ENCODE data around the gene ARAP3. TPM values are rescaled to one million over a fixed set of nuclear protein-coding genes. Genes with fewer than 3 reads are reported as not detected.
"Not testable (repeated sequence)": the region's sequence is repeated elsewhere in the genome, so short reads cannot be mapped to it uniquely, and the experiment has no call there.

The ARAP3 gene
- total and polyA plus RNA-seq, 2 donors (not counting 3 experiments of a cell fraction or from before 2014, with no cell fraction given) = 60.6 to 136 TPM

DNA sequence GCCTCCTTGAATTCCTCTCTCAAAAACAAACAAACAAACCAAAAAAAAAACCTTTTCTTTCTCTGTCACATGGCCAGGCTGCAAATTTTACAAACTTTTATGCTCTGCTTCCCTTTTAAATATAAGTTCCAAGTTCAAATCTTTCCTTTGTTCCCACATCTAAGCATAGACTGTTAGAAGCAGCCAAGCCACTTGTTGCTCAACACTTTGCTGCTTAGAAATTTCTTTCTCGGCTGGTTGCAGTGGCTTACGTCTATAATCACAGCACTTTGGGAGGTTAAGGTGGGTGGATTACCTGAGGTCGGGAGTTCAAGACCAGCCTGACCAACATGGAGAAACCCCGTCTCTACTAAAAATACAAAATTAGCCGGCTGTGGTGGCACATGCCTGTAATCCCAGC is 43.1 kb upstream of the ARAP3 start:
- H3K9me3 ChIP-seq (replicated peaks; ENCODE audit: control insufficient read depth, insufficient read depth, low read length); H3K4me1 ChIP-seq (ENCODE audit: control insufficient read depth, extremely low read depth, insufficient read depth, low read length); H4K20me1 ChIP-seq (replicated peaks; ENCODE audit: control insufficient read depth, extremely low read depth, insufficient read depth, low read length); H3K36me3 ChIP-seq (ENCODE audit: control insufficient read depth in 2 of 2, extremely low read depth in 1 of 2, insufficient read depth in 2 of 2, low read length in 2 of 2); H3K27ac ChIP-seq (ENCODE audit: insufficient read depth, low read depth, low read length); H3K4me2 ChIP-seq (ENCODE audit: insufficient read depth, low read length); H3K4me3 ChIP-seq (replicated peaks in 1 of 3; ENCODE audit: insufficient read depth in 1 of 3, low read depth in 1 of 3, low read length in 3 of 3); DNase-seq (ENCODE audit: low read depth, low spot score); POLR2A ChIA-PET; FAIRE-seq; H3K79me2 ChIP-seq (ENCODE audit: control insufficient read depth, insufficient read depth, low read length); H3K9ac ChIP-seq (replicated peaks; ENCODE audit: extremely low read depth, insufficient read depth, low read length); H3K9me1 ChIP-seq (replicated peaks; ENCODE audit: control insufficient read depth, extremely low read depth, insufficient read depth, low read length); intact Hi-C loops (cut with micrococcal nuclease); BruUV-seq (replicated peaks); H2AFZ ChIP-seq (ENCODE audit: low read depth, low read length): not testable (repeated sequence)
- dilution Hi-C loops (cut with MboI; ENCODE audit: extremely low pct_ligation_motif_present, low sequenced_read_pairs) = loop anchor here (25.0 kb wide), 1 partner anchor 162 kb away; the partner anchor contains the start of gene PCDH1
- peaks cover 3 to 10% of the 10 kb centered on the region in 2 experiments for H3K27me3 ChIP-seq (ENCODE audit: control insufficient read depth in 2 of 2, insufficient read depth in 2 of 2, low read length in 2 of 2)
- CTCF ChIA-PET = interaction anchor here (1.1 to 1.5 kb wide), 2 partner anchors 23 to 32 kb away, joined by 3 to 4 read pairs; no protein-coding TSS in a partner anchor

DNA sequence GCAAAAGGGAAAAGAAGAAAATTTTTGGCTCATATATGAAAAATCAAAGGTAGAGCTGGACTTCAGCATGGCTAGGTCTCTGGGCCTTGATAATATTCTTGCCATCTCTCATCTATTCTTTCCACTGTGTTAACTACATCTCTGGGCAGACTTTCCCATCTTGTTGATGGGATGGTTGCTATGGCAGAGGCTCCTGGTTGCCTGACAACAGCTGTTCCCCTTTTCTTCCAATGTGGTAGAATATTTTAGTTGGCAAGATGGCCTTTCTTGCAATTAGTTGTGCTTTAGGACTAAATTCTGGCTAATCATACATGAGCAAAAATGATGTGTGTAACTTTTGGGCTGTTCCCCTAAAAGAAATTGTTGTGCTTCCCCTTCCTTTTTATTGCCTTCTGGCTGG is 40.2 kb upstream of the ARAP3 start:
- Histone ChIP-seq H2AFZ (ENCODE audit: low read depth, low read length) (no peak overlapping the region), H3K4me2 (ENCODE audit: insufficient read depth, low read length) (no peak overlapping the region), H3K9ac (replicated peaks; ENCODE audit: extremely low read depth, insufficient read depth, low read length) (no peak overlapping the region), H3K4me3 (replicated peaks in 1 of 3; ENCODE audit: insufficient read depth in 1 of 3, low read depth in 1 of 3, low read length in 3 of 3) (no peak overlapping the region), H4K20me1 (replicated peaks; ENCODE audit: control insufficient read depth, extremely low read depth, insufficient read depth, low read length) (no peaks in the 10 kb centered on the region), H3K4me1 (ENCODE audit: control insufficient read depth, extremely low read depth, insufficient read depth, low read length) (no peaks in the 10 kb centered on the region), H3K79me2 (ENCODE audit: control insufficient read depth, insufficient read depth, low read length) (no peaks in the 10 kb centered on the region), H3K9me3 (replicated peaks; ENCODE audit: control insufficient read depth, insufficient read depth, low read length) (no peaks in the 10 kb centered on the region), H3K27me3 (ENCODE audit: control insufficient read depth in 2 of 2, insufficient read depth in 2 of 2, low read length in 2 of 2) (peaks cover 4 to 7% of the 10 kb centered on the region in 2 experiments), H3K36me3 (ENCODE audit: control insufficient read depth in 2 of 2, extremely low read depth in 1 of 2, insufficient read depth in 2 of 2, low read length in 2 of 2) (no peaks in the 10 kb centered on the region), H3K27ac (ENCODE audit: insufficient read depth, low read depth, low read length) (no peak overlapping the region), H3K9me1 (replicated peaks; ENCODE audit: control insufficient read depth, extremely low read depth, insufficient read depth, low read length) (no peaks in the 10 kb centered on the region)
- intact Hi-C loops (cut with micrococcal nuclease) (no loop called here), dilution Hi-C loops (cut with MboI; ENCODE audit: extremely low pct_ligation_motif_present, low sequenced_read_pairs) (no loop called here)
- DNase-seq (ENCODE audit: low read depth, low spot score) (no peak), FAIRE-seq (no peak)
- ChIA-PET POLR2A (no interaction called here), CTCF (interaction anchor here (0.9 to 1.7 kb wide), 4 partner anchors 9 to 239 kb away, joined by 3 to 5 read pairs (median 4); partner anchors contain the start of gene PCDH1)
- TF ChIP-seq, protein P1, sequence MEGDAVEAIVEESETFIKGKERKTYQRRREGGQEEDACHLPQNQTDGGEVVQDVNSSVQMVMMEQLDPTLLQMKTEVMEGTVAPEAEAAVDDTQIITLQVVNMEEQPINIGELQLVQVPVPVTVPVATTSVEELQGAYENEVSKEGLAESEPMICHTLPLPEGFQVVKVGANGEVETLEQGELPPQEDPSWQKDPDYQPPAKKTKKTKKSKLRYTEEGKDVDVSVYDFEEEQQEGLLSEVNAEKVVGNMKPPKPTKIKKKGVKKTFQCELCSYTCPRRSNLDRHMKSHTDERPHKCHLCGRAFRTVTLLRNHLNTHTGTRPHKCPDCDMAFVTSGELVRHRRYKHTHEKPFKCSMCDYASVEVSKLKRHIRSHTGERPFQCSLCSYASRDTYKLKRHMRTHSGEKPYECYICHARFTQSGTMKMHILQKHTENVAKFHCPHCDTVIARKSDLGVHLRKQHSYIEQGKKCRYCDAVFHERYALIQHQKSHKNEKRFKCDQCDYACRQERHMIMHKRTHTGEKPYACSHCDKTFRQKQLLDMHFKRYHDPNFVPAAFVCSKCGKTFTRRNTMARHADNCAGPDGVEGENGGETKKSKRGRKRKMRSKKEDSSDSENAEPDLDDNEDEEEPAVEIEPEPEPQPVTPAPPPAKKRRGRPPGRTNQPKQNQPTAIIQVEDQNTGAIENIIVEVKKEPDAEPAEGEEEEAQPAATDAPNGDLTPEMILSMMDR (IDR thresholded peaks at IDR 0.05; ENCODE audit: extremely low read depth in 1 of 2, insufficient read depth in 1 of 2, low read depth in 1 of 2, low read length in 2 of 2) = no peak
- no peak for TF ChIP-seq MYC (IDR thresholded peaks at IDR 0.05; ENCODE audit: low read depth, low read length)
- no peak for TF ChIP-seq POLR2A (IDR thresholded peaks at IDR 0.05; ENCODE audit: low read depth, low read length)
- TF ChIP-seq EZH2 (IDR thresholded peaks at IDR 0.05; ENCODE audit: borderline replicate concordance, low read depth, low read length, severe bottlenecking) = no peak
- TF ChIP-seq, protein P2, sequence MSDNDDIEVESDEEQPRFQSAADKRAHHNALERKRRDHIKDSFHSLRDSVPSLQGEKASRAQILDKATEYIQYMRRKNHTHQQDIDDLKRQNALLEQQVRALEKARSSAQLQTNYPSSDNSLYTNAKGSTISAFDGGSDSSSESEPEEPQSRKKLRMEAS (IDR thresholded peaks at IDR 0.05; ENCODE audit: insufficient read depth, insufficient read length) = no peak
- no peak for TF ChIP-seq JUN (IDR thresholded peaks at IDR 0.05; ENCODE audit: borderline replicate concordance, insufficient read depth, insufficient read length, low read depth)
- TF ChIP-seq FOS (IDR thresholded peaks at IDR 0.05; ENCODE audit: borderline replicate concordance, insufficient read depth, low read length) = no peak
- TF ChIP-seq GATA2 (IDR thresholded peaks at IDR 0.05; ENCODE audit: insufficient read depth, insufficient read length, low read depth, low read length) = no peak
- no peak for TF ChIP-seq POLR2AphosphoS5 (IDR thresholded peaks at IDR 0.05; ENCODE audit: insufficient read depth, low read depth, low read length)
- BruUV-seq (replicated peaks) = no TSS peak

Data from endothelial cell of umbilical vein (primary cell).